ENCODE results near the gene WDR18.

GRCh38 chr19:943551-944170 lies 40.5 kb upstream of the WDR18 start:
- TF ChIP-seq EZH2 (optimal IDR thresholded peaks at IDR 0.05; ENCODE audit: low read depth, low read length) = no peak
- TF ChIP-seq CTCF (IDR thresholded peaks at IDR 0.05; ENCODE audit: low read length) = no peak

Data from MM.1S (cell line).